Liver (tissue), 3 donors: ENCODE data around the gene ENTHD1.

Experiments
- ATF3 ChIP-seq: IDR thresholded peaks from 2 replicates; pipeline ENCODE4 v1.6.1; 2016; ENCODE audit warnings: antibody characterized with exemption
- CTCF ChIP-seq: fragments of 150-350 bp; IDR thresholded peaks from 2 replicates; pipeline ENCODE4 v1.5.1; 2017; ENCODE audit warnings: improper control_type of control experiment, low read depth, low read length; ENCODE audit not compliant: missing input control
- EGR1 ChIP-seq, 2 donors: IDR thresholded peaks; 2 replicates each; pipeline ENCODE4 v1.6.1; 2016 to 2018; ENCODE audit warnings: antibody characterized with exemption in 2 of 2, low read depth in 2 of 2
- FOXA2 ChIP-seq: IDR thresholded peaks from 2 replicates; pipeline ENCODE4 v1.6.1; 2016; ENCODE audit warnings: antibody characterized with exemption
- GABPA ChIP-seq, 2 donors: IDR thresholded peaks in 1 of 2; conservative IDR thresholded peaks in 1 of 2; 2 replicates each; pipeline ENCODE4 v1.6.1; 2016; ENCODE audit warnings: antibody characterized with exemption in 2 of 2, mild to moderate bottlenecking in 1 of 2, moderate library complexity in 1 of 2
- JUND ChIP-seq, 2 donors: IDR thresholded peaks; 2 replicates each; pipeline ENCODE4 v1.6.1; 2016; ENCODE audit warnings: antibody characterized with exemption in 2 of 2
- MAX ChIP-seq: IDR thresholded peaks from 2 replicates; pipeline ENCODE4 v1.6.1; 2016; ENCODE audit warnings: antibody characterized with exemption
- NR2F2 ChIP-seq: IDR thresholded peaks from 2 replicates; pipeline ENCODE4 v1.6.1; 2016; ENCODE audit warnings: antibody characterized with exemption
- RAD21 ChIP-seq, 2 donors: IDR thresholded peaks; 2 replicates each; pipeline ENCODE4 v1.6.1; 2016; ENCODE audit warnings: antibody characterized with exemption in 2 of 2, mild to moderate bottlenecking in 2 of 2
- REST ChIP-seq: IDR thresholded peaks from 2 replicates; pipeline ENCODE4 v1.6.1; 2016; ENCODE audit warnings: antibody characterized with exemption, mild to moderate bottlenecking
- RXRA ChIP-seq, 2 donors: IDR thresholded peaks; 2 replicates each; pipeline ENCODE4 v1.6.1; 2017 to 2018; ENCODE audit warnings: antibody characterized with exemption in 2 of 2, mild to moderate bottlenecking in 1 of 2
- SP1 ChIP-seq: IDR thresholded peaks from 2 replicates; pipeline ENCODE4 v1.6.1; 2018; ENCODE audit warnings: antibody characterized with exemption, mild to moderate bottlenecking
- TAF1 ChIP-seq: conservative IDR thresholded peaks from 2 replicates; pipeline ENCODE4 v1.6.1; 2016; ENCODE audit warnings: antibody characterized with exemption, mild to moderate bottlenecking
- ZBTB33 ChIP-seq: IDR thresholded peaks from 2 replicates; pipeline ENCODE4 v1.6.1; 2016; ENCODE audit warnings: antibody characterized with exemption
- donor health status: healthy.
- donor health status: healthy.

- no peak for TF ChIP-seq CTCF
- TF ChIP-seq SP1: no peak
- TF ChIP-seq MAX: no peak
- TF ChIP-seq RAD21 (IDR thresholded peaks at IDR 0.05): no peak
- no peak for TF ChIP-seq REST
- no peak for TF ChIP-seq NR2F2
- TF ChIP-seq JUND (IDR thresholded peaks at IDR 0.05): no peak
- TF ChIP-seq TAF1: no peak
- no peak for TF ChIP-seq FOXA2
- no peak for TF ChIP-seq EGR1 (IDR thresholded peaks at IDR 0.05; ENCODE audit: low read depth in 2 of 2)
- no peak for TF ChIP-seq ATF3
- TF ChIP-seq RXRA (IDR thresholded peaks at IDR 0.05): no peak
- no peak for TF ChIP-seq ZBTB33
- no peak for TF ChIP-seq GABPA (IDR thresholded peaks at IDR 0.05 in 1 of 2, conservative IDR thresholded peaks at IDR 0.05 in 1 of 2)
These were observed 103.8 kb downstream of the ENTHD1 start for GRCh38 chr22:39789788-39790187.
